ENCODE results near the gene ZNF799.
"Not testable (repeated sequence)": the region's sequence is repeated elsewhere in the genome, so short reads cannot be mapped to it uniquely, and the experiment has no call there.

The ZNF799 gene

GRCh38 chr19:12400633-12401502, at the start of gene ZNF799:
Gene ZNF799, minus strand, starts transcription at chr19:12401271. Its CDS starts 201 bp downstream, at chr19:12401070.
- peak; percentile 98 for DNase-seq (ENCODE audit: low spot score)

GRCh38 chr19:12450844-12451243, 49.8 kb upstream of the ZNF799 start:
- no peak for DNase-seq (ENCODE audit: low spot score)

- DNase-seq (ENCODE audit: low spot score) = no peak
Observed at GRCh38 chr19:12448808-12449207, 47.7 kb upstream of the ZNF799 start.

GRCh38 chr19:12440541-12441316, 39.7 kb upstream of the ZNF799 start, which contains the start of gene ZNF443:
Gene ZNF443, minus strand, starts transcription at chr19:12441021. Its CDS starts 107 bp downstream, at chr19:12440914.
- DNase-seq (ENCODE audit: low spot score) = peak; percentile 99

GRCh38 chr19:12439686-12440540, 38.8 kb upstream of the ZNF799 start:
- DNase-seq (ENCODE audit: low spot score) = peak; percentile 22

GRCh38 chr19:12430726-12431299, 29.7 kb upstream of the ZNF799 start:
- not testable (repeated sequence) for DNase-seq (ENCODE audit: low spot score)

GRCh38 chr19:12425888-12426274, 24.8 kb upstream of the ZNF799 start:
- no peak for DNase-seq (ENCODE audit: low spot score)

GRCh38 chr19:12425236-12425887, 24.3 kb upstream of the ZNF799 start:
- DNase-seq (ENCODE audit: low spot score) = no peak

- not testable (repeated sequence) for DNase-seq (ENCODE audit: low spot score)
Observed at GRCh38 chr19:12417273-12417672, 16.2 kb upstream of the ZNF799 start.

- DNase-seq (ENCODE audit: low spot score) = no peak
Observed at GRCh38 chr19:12411893-12412292, 10.8 kb upstream of the ZNF799 start.

GRCh38 chr19:12399901-12400632, 1.0 kb downstream of the ZNF799 start:
- peak; percentile 49 for DNase-seq (ENCODE audit: low spot score)

GRCh38 chr19:12391148-12391547, 9.9 kb downstream of the ZNF799 start:
- not testable (repeated sequence) for DNase-seq (ENCODE audit: low spot score)

GRCh38 chr19:12386365-12386764, 14.7 kb downstream of the ZNF799 start:
- DNase-seq (ENCODE audit: low spot score) = not testable (repeated sequence)

GRCh38 chr19:12380444-12380737, 20.7 kb downstream of the ZNF799 start:
- DNase-seq (ENCODE audit: low spot score) = no peak

- no peak for DNase-seq (ENCODE audit: low spot score)
Observed at GRCh38 chr19:12379732-12380443, 21.2 kb downstream of the ZNF799 start.

- no peak for DNase-seq (ENCODE audit: low spot score)
Observed at GRCh38 chr19:12374026-12374425, 27.0 kb downstream of the ZNF799 start.

GRCh38 chr19:12365236-12366162, 35.6 kb downstream of the ZNF799 start, which contains the start of gene ZNF442:
Gene ZNF442, minus strand, starts transcription at chr19:12365683. Its CDS starts 2,052 bp downstream, at chr19:12363631.
- DNase-seq (ENCODE audit: low spot score) = peak; percentile 97

GRCh38 chr19:12364391-12365235, 36.5 kb downstream of the ZNF799 start:
- peak; percentile 33 for DNase-seq (ENCODE audit: low spot score)

Measured in RKO (cell line).